Heart left ventricle (tissue), 13 donors: Measurements from ENCODE around the gene LAMTOR1.

Source experiments
- CTCF ChIP-seq, 12 donors: fragments of 200-600 bp; sonication (generic) in 4 of 12; IDR thresholded peaks; one replicate each; pipeline versions ENCODE4 v1.5.0 to v1.8.0; 2018 to 2022; ENCODE audit warnings: antibody characterized with exemption in 12 of 12, mild to moderate bottlenecking in 5 of 12
- POLR2A ChIP-seq, 2 donors: fragments of 450-650 bp; IDR thresholded peaks; one replicate each; pipeline ENCODE4 v1.6.1; 2017; ENCODE audit warnings: antibody characterized with exemption in 2 of 2, mild to moderate bottlenecking in 2 of 2, moderate library complexity in 2 of 2
- donor health status: ischemic (EF 13 %, LVEDD 7.1; RV severe dilation, severe dysfunction).
- donor health status: DM: no; HTN: yes; CAD: no.
- donor health status: DM: no; HTN: no; CAD: no.
- donor health status: ischemic (EF 25% LVEDD 6.9; RV normal size, moderate dysfunction).
- donor health status: ischemic (EF 25% LVEDD 5.7; RV mildly dilated, moderate dysfunction).
- donor health status: ischemic (EF 35%, LVEDD 5.7; RV mildly dilated, moderate dysfunction).
- donor health status: nonischemic (EF 11% LVEDD 7.7; RV severe dilation, severe dysfunction).
- donor health status: DM: yes; HTN: yes; CAD: no.
- donor health status: PGD.
- donor health status: ischemic (EF 29% LVEDD 5.4; RV normal size, mild dysfunction).
- donor health status: nonischemic (EF 23%, LVEDD 6.1; RV moderate dilation, normal function).

- TF ChIP-seq POLR2A (IDR thresholded peaks at IDR 0.05) = no peak
- no peak for TF ChIP-seq CTCF (IDR thresholded peaks at IDR 0.05)
These were observed 30.7 kb downstream of the LAMTOR1 start for GRCh38 chr11:72072348-72072747.
